Keratinocyte (primary cell): ENCODE data around the gene ZBTB20.

Experiments
- EZH2 ChIP-seq: IDR thresholded peaks from one replicate; pipeline ENCODE4 v1.6.1; 2012; ENCODE audit warnings: inconsistent platforms, mild to moderate bottlenecking, low read length, moderate library complexity
- TF ChIP-seq, protein P1 (sequence below), 3 experiments: IDR thresholded peaks in 1 of 3; conservative IDR thresholded peaks in 1 of 3; optimal IDR thresholded peaks in 1 of 3; 2 replicates in 2 of 3; 3 replicates in 1 of 3; pipeline versions ENCODE3 to v1.5.1; 2011; ENCODE audit warnings: low read length in 3 of 3, mild to moderate bottlenecking in 3 of 3, moderate library complexity in 2 of 3, control low read depth in 1 of 3, inconsistent platforms in 1 of 3; ENCODE audit not compliant: insufficient read depth in 2 of 3; ENCODE audit errors: extremely low read depth in 1 of 3

GRCh38 chr3:115038817-115039216, 108.3 kb downstream of the ZBTB20 start:
- TF ChIP-seq, protein P1, sequence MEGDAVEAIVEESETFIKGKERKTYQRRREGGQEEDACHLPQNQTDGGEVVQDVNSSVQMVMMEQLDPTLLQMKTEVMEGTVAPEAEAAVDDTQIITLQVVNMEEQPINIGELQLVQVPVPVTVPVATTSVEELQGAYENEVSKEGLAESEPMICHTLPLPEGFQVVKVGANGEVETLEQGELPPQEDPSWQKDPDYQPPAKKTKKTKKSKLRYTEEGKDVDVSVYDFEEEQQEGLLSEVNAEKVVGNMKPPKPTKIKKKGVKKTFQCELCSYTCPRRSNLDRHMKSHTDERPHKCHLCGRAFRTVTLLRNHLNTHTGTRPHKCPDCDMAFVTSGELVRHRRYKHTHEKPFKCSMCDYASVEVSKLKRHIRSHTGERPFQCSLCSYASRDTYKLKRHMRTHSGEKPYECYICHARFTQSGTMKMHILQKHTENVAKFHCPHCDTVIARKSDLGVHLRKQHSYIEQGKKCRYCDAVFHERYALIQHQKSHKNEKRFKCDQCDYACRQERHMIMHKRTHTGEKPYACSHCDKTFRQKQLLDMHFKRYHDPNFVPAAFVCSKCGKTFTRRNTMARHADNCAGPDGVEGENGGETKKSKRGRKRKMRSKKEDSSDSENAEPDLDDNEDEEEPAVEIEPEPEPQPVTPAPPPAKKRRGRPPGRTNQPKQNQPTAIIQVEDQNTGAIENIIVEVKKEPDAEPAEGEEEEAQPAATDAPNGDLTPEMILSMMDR (optimal IDR thresholded peaks at IDR 0.05 in 1 of 3, IDR thresholded peaks at IDR 0.05 in 1 of 3, conservative IDR thresholded peaks at IDR 0.05 in 1 of 3; ENCODE audit: extremely low read depth in 1 of 3, insufficient read depth in 2 of 3, low read length in 3 of 3): no peak
- no peak for TF ChIP-seq EZH2
